ENCODE measurements around the gene GUCY1A2.

Gene GUCY1A2

GRCh38 chr11:106879029-106879428, 139.2 kb downstream of the GUCY1A2 start:
- DNase-seq (ENCODE audit: insufficient read length, low spot score) (no peak), FAIRE-seq (no peak)
- TF ChIP-seq PAX5 (IDR thresholded peaks at IDR 0.05; ENCODE audit: insufficient read depth, low read length, severe bottlenecking) (no peak), POLR2A (IDR thresholded peaks at IDR 0.05; ENCODE audit: low read depth, low read length) (no peak), POU2F2 (IDR thresholded peaks at IDR 0.05; ENCODE audit: low read depth, low read length) (no peak), SPI1 (IDR thresholded peaks at IDR 0.05; ENCODE audit: low read depth, low read length) (no peak), POLR2AphosphoS5 (IDR thresholded peaks at IDR 0.05; ENCODE audit: low read depth, low read length) (no peak), TAF1 (IDR thresholded peaks at IDR 0.05; ENCODE audit: low read depth, low read length) (no peak)

- FAIRE-seq: no peak
- no peak for DNase-seq (ENCODE audit: insufficient read length, low spot score)
- TF ChIP-seq SPI1 (IDR thresholded peaks at IDR 0.05; ENCODE audit: low read depth, low read length): no peak
- TF ChIP-seq TAF1 (IDR thresholded peaks at IDR 0.05; ENCODE audit: low read depth, low read length): no peak
- no peak for TF ChIP-seq POLR2A (IDR thresholded peaks at IDR 0.05; ENCODE audit: low read depth, low read length)
- no peak for TF ChIP-seq POU2F2 (IDR thresholded peaks at IDR 0.05; ENCODE audit: low read depth, low read length)
- TF ChIP-seq PAX5 (IDR thresholded peaks at IDR 0.05; ENCODE audit: insufficient read depth, low read length, severe bottlenecking): no peak
- TF ChIP-seq POLR2AphosphoS5 (IDR thresholded peaks at IDR 0.05; ENCODE audit: low read depth, low read length): no peak
Measured at GRCh38 chr11:106875013-106875412, 143.3 kb downstream of the GUCY1A2 start.

GRCh38 chr11:106872246-106872645, 146.0 kb downstream of the GUCY1A2 start:
- FAIRE-seq (no peak), DNase-seq (ENCODE audit: insufficient read length, low spot score) (no peak)

GRCh38 chr11:106858200-106858599, 160.1 kb downstream of the GUCY1A2 start:
- FAIRE-seq: no peak
- no peak for TF ChIP-seq SPI1 (IDR thresholded peaks at IDR 0.05; ENCODE audit: low read depth, low read length)
- TF ChIP-seq POLR2AphosphoS5 (IDR thresholded peaks at IDR 0.05; ENCODE audit: low read depth, low read length): no peak
- TF ChIP-seq TAF1 (IDR thresholded peaks at IDR 0.05; ENCODE audit: low read depth, low read length): no peak
- TF ChIP-seq POU2F2 (IDR thresholded peaks at IDR 0.05; ENCODE audit: low read depth, low read length): no peak
- no peak for TF ChIP-seq POLR2A (IDR thresholded peaks at IDR 0.05; ENCODE audit: low read depth, low read length)
- no peak for TF ChIP-seq PAX5 (IDR thresholded peaks at IDR 0.05; ENCODE audit: insufficient read depth, low read length, severe bottlenecking)
- no peak for DNase-seq (ENCODE audit: insufficient read length, low spot score)

More at GRCh38 chr11:106872246-106872645, 146.0 kb downstream of the GUCY1A2 start:
- TF ChIP-seq POLR2AphosphoS5 (IDR thresholded peaks at IDR 0.05; ENCODE audit: low read depth, low read length) (no peak), POLR2A (IDR thresholded peaks at IDR 0.05; ENCODE audit: low read depth, low read length) (no peak), TAF1 (IDR thresholded peaks at IDR 0.05; ENCODE audit: low read depth, low read length) (no peak), SPI1 (IDR thresholded peaks at IDR 0.05; ENCODE audit: low read depth, low read length) (no peak), PAX5 (IDR thresholded peaks at IDR 0.05; ENCODE audit: insufficient read depth, low read length, severe bottlenecking) (no peak), POU2F2 (IDR thresholded peaks at IDR 0.05; ENCODE audit: low read depth, low read length) (no peak)

GRCh38 chr11:106856566-106856965, 161.7 kb downstream of the GUCY1A2 start:
- TF ChIP-seq POU2F2 (IDR thresholded peaks at IDR 0.05; ENCODE audit: low read depth, low read length) (no peak), POLR2A (IDR thresholded peaks at IDR 0.05; ENCODE audit: low read depth, low read length) (no peak)
- DNase-seq (ENCODE audit: insufficient read length, low spot score) (no peak), FAIRE-seq (no peak)

GRCh38 chr11:106854429-106854828, 163.8 kb downstream of the GUCY1A2 start:
- FAIRE-seq (no peak), DNase-seq (ENCODE audit: insufficient read length, low spot score) (no peak)
- TF ChIP-seq TAF1 (IDR thresholded peaks at IDR 0.05; ENCODE audit: low read depth, low read length) (no peak), SPI1 (IDR thresholded peaks at IDR 0.05; ENCODE audit: low read depth, low read length) (no peak), POLR2AphosphoS5 (IDR thresholded peaks at IDR 0.05; ENCODE audit: low read depth, low read length) (no peak), POU2F2 (IDR thresholded peaks at IDR 0.05; ENCODE audit: low read depth, low read length) (no peak), POLR2A (IDR thresholded peaks at IDR 0.05; ENCODE audit: low read depth, low read length) (no peak), PAX5 (IDR thresholded peaks at IDR 0.05; ENCODE audit: insufficient read depth, low read length, severe bottlenecking) (no peak)

GRCh38 chr11:106853850-106854401, 164.3 kb downstream of the GUCY1A2 start:
- FAIRE-seq (no peak), DNase-seq (ENCODE audit: insufficient read length, low spot score) (no peak)
- TF ChIP-seq POU2F2 (IDR thresholded peaks at IDR 0.05; ENCODE audit: low read depth, low read length) (no peak), TAF1 (IDR thresholded peaks at IDR 0.05; ENCODE audit: low read depth, low read length) (no peak), SPI1 (IDR thresholded peaks at IDR 0.05; ENCODE audit: low read depth, low read length) (no peak), PAX5 (IDR thresholded peaks at IDR 0.05; ENCODE audit: insufficient read depth, low read length, severe bottlenecking) (no peak), POLR2AphosphoS5 (IDR thresholded peaks at IDR 0.05; ENCODE audit: low read depth, low read length) (no peak), POLR2A (IDR thresholded peaks at IDR 0.05; ENCODE audit: low read depth, low read length) (no peak)

- DNase-seq (ENCODE audit: insufficient read length, low spot score) (no peak), FAIRE-seq (no peak)
- no peak for TF ChIP-seq POLR2AphosphoS5 (IDR thresholded peaks at IDR 0.05; ENCODE audit: low read depth, low read length)
- no peak for TF ChIP-seq PAX5 (IDR thresholded peaks at IDR 0.05; ENCODE audit: insufficient read depth, low read length, severe bottlenecking)
- TF ChIP-seq SPI1 (IDR thresholded peaks at IDR 0.05; ENCODE audit: low read depth, low read length): no peak
- TF ChIP-seq POLR2A (IDR thresholded peaks at IDR 0.05; ENCODE audit: low read depth, low read length): no peak
- no peak for TF ChIP-seq POU2F2 (IDR thresholded peaks at IDR 0.05; ENCODE audit: low read depth, low read length)
- TF ChIP-seq TAF1 (IDR thresholded peaks at IDR 0.05; ENCODE audit: low read depth, low read length): no peak
Measured at GRCh38 chr11:106852779-106853178, 165.5 kb downstream of the GUCY1A2 start.

GRCh38 chr11:106848526-106848925, 169.8 kb downstream of the GUCY1A2 start:
- DNase-seq (ENCODE audit: insufficient read length, low spot score): no peak
- no peak for FAIRE-seq
- no peak for TF ChIP-seq SPI1 (IDR thresholded peaks at IDR 0.05; ENCODE audit: low read depth, low read length)
- no peak for TF ChIP-seq PAX5 (IDR thresholded peaks at IDR 0.05; ENCODE audit: insufficient read depth, low read length, severe bottlenecking)
- no peak for TF ChIP-seq POLR2AphosphoS5 (IDR thresholded peaks at IDR 0.05; ENCODE audit: low read depth, low read length)
- no peak for TF ChIP-seq POU2F2 (IDR thresholded peaks at IDR 0.05; ENCODE audit: low read depth, low read length)
- TF ChIP-seq POLR2A (IDR thresholded peaks at IDR 0.05; ENCODE audit: low read depth, low read length): no peak

- no peak for FAIRE-seq
- no peak for TF ChIP-seq TAF1 (IDR thresholded peaks at IDR 0.05; ENCODE audit: low read depth, low read length)
- no peak for TF ChIP-seq PAX5 (IDR thresholded peaks at IDR 0.05; ENCODE audit: insufficient read depth, low read length, severe bottlenecking)
- TF ChIP-seq POU2F2 (IDR thresholded peaks at IDR 0.05; ENCODE audit: low read depth, low read length): no peak
- no peak for TF ChIP-seq POLR2A (IDR thresholded peaks at IDR 0.05; ENCODE audit: low read depth, low read length)
- no peak for TF ChIP-seq SPI1 (IDR thresholded peaks at IDR 0.05; ENCODE audit: low read depth, low read length)
- no peak for TF ChIP-seq POLR2AphosphoS5 (IDR thresholded peaks at IDR 0.05; ENCODE audit: low read depth, low read length)
- no peak for DNase-seq (ENCODE audit: insufficient read length, low spot score)
Measured at GRCh38 chr11:106842134-106842533, 176.1 kb downstream of the GUCY1A2 start.
